NCI-H1048 (cell line): Measurements from ENCODE around the gene PTTG1IP.
"Not testable (repeated sequence)": the region's sequence is repeated elsewhere in the genome, so short reads cannot be mapped to it uniquely, and the experiment has no call there.

Experiments used
- DNase-seq: peaks from one replicate; lab custom pipeline; 2025; lab: John Stamatoyannopoulos, UW

PTTG1IP gene

DNA sequence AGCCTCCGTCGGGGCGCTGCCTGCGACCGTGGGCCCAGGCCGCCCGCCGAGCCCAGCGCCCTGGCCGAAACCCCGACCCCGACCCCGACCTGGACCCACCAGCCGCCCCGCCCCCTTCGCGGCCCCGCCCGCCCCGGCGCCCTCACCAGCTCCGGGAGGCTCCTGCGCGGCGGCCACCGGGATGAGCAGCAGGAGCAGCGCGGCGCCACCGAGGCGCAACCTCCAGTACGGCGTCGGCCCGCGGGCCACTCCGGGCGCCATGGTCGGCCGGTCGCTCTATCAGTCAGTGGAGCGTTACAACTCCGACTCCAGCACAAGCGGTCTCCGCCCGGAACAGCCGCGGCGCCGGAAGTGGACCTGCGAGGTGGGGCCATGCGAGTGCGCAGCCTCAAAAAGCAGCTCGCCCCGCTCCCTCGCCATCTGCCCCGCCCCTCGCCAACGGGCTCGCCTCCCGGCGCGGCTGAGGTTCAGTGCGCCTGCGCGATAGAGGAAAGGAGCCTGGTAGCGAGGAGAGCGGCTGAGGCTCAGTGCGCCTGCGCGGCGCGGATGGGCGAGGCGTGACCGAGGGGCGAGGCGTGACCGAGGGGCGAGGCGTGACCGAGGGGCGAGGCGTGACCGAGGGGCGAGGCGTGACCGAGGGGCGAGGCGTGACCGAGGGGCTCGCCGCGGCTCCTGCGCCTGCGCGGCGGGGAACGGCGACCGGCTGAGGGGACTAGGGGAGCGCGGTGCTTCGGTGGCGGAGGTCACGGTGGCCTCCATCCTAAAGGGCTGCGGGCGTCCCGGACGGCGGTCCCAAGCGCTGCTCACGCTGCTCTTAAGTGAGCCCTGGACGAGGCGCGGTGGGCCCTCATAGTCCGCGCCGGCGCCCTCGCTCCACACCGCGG is at the start of gene PTTG1IP:
Gene PTTG1IP (minus strand): TSS at position 335 of the 884 bp plus-strand sequence. CDS start 74 bp downstream, at position 261.
- DNase-seq = peak; percentile 96

- no peak for DNase-seq
Measured at GRCh38 chr21:44921928-44922327, 48.4 kb upstream of the PTTG1IP start.

DNA sequence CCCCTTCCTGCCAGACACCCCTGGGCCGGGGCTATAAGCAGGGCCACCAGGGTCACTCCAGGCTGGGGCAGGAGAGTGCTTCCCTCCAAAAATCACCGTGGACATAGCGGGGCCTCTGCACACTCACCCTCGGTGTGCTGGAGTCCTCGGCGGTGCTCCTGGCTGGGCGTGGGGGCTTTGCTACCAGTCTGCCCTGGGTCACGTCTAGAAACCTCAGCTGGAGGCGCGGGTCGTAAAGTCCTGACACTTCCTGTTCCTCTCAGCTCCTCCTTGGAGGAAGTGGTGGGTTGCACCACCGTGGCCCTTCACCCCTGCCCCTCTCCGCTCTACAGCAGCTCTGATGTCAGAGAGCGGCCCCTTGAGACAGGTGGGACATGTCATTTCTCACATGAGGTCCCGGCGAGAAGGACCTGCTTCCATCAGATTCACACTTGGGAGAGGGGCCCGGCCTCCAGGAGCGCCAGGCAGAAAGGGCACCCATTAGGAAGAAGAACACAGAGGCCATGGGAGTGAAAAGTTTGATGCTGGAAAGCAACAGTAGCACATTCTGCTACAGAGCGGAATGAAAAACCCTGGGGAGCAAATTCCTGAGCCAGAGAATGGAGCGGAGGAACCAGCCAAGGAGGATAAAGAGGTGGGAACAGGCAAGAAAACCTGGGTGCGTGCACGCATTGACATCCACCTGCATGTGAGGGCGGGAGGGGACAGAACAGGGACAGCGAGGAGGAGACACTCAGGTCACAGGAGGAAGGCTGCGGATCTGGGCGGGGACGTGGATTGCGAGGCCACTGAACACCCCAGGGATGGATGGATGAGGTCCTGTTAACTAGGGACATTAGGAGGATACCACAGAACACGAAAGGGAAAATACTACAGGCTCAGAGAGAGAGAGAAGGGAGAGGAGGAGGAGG is 47.5 kb upstream of the PTTG1IP start, which contains the start of gene ITGB2:
Gene ITGB2 (minus strand): TSS at position 206 of the 911 bp plus-strand sequence. CDS start 10,117 bp downstream, outside the sequence.
- no peak for DNase-seq

GRCh38 chr21:44919913-44920693 is 46.6 kb upstream of the PTTG1IP start:
- DNase-seq = no peak

DNA sequence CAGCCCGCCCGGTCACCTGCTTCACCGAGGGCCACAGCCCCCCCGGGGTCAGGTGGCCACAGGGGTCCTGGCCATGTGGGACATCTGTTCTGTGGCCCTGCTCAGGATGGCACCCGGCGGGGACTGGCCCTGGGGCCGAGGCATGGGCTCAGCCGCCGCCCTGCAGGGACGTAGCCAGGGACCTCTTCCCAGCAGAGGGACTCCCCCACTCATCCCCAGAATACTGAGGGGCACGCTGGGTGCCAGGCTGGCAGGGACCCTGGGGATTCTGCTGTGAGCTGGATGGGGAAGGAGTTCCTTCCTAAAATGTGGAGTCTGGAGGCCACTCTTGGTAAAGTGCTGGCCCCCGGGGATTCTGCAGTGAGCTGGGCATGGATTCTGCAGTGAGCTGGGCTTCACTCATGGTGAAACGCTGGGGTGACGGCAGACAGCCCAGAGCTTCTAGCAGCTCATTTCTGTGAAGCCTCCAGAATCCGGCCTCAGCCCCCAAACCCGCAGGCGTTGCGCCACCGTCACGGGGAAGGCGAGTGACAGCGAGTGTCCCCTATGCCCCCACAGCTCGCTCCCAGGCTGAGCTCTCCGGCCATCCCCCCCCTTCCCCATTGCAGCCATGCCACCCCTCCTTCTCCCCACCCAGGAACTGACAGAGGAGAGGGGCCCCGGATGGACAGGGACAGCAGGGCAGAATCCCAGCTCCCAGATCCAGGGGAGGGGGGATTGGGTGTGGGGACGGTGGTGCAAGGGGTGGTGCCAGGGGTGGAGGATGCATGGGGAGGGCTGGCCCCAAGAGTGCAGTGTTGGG is 45.8 kb upstream of the PTTG1IP start:
- DNase-seq = no peak

- no peak for DNase-seq
Measured at GRCh38 chr21:44918581-44919033, 45.1 kb upstream of the PTTG1IP start.

DNA sequence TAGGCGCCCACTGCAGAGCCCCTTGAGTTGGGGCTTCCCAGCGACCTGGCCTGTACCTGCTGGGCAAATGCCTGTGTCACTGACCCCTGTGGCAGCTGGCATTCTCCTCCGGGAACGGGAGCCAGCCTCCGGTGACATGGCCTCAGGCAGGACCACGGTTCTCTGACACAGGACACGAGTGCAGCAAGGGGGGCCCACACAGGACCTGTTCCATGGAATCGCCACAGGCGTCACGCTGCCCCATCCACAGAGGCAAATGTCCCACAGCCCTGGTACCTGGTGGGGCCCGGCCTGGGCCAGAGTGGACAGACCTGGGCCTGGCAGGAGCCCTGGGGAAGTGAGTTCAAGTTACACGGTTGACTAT is 44.6 kb upstream of the PTTG1IP start:
- DNase-seq = no peak

GRCh38 chr21:44917446-44918106 is 44.1 kb upstream of the PTTG1IP start:
- DNase-seq = no peak

DNA sequence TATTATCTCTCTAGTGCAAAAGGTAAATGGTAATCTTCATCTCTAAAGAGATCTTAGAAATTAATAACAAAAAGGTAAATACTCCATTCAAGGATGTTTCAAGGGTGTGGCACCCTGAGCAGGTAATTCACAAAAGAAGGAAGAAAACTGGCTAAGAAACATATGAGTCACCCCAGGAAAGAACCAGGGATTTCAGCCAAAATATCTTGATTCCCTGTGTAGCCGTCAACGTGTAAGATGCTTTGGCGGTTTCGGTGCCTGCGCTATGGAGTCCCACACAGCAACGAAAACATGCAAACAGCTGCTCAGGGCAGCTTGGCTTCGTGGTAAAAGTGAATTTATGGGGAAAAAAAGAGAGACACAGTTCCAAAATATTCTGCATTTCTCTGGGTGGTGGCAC is 43.5 kb upstream of the PTTG1IP start:
- DNase-seq = no peak

DNA sequence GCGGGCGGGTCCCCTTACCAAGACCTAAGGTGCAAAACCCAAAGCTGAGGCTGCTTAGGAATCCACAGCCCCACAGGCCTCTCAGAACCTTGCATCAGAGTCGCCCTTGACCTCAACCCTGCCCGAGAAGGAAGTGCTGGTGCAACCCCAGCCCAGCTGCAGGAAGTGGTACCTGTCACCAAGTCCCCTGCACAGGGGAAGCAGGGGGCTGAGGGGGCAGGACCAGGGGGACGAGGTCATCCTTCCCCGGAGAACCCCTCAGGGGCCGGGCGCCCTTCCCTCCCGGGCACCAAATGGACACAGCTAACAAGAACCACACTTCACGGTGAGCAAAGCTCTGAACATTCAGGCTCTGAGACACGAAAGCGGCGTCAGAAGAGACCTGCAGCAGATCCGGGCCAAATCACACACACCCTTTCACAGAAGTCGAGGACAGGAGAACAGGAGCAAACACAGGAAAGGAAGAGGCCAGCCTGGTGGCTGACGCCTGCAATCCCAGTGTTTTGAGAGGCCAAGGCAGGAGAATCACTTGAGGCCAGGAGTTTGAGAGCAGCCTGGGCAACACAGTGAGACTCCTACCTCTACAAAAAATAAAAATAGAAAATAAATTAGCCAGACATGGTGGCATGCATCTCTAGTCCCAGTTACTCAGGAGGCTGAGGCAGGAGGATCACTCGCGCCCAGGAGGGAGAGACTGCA is 40.8 kb upstream of the PTTG1IP start:
- DNase-seq = no peak

GRCh38 chr21:44913425-44914175 is 40.1 kb upstream of the PTTG1IP start:
- no peak for DNase-seq

DNA sequence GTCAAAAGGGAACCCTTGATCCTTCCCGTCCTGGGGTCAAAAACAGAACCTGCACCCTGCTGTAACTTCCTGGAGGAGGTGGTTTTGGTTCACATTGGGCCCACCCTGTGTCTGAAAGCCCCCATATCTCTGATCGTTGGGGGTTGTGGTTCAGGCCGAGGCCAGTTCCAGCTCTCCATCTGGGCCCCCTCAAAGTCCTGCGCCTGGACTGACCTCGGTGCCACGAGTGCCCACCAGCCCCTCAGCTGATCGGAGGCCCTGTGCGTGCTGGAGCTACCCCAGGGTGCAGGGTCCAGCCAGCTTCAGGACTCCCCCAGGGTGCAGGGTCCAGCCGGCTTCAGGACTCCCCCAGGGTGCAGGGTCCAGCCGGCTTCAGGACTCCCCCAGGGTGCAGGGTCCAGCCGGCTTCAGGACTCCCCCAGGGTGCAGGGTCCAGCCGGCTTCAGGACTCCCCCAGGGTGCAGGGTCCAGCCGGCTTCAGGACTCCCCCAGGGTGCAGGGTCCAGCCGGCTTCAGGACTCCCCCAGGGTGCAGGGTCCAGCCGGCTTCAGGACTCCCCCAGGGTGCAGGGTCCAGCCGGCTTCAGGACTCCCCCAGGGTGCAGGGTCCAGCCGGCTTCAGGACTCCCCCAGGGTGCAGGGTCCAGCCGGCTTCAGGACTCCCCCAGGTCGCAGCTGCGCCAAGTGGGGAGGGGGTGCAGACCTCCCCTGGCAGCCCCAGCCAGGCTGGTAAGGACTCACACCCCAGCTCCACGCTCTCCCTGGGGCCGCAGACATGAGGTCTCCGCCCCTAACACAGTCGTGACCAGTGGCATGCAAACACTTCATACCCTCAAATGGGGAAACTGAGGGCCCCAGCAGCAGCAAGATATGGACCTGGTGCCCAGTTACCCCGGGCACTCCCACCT is 39.3 kb upstream of the PTTG1IP start:
- DNase-seq = not testable (repeated sequence)

- no peak for DNase-seq
Measured at GRCh38 chr21:44912158-44912473, 38.6 kb upstream of the PTTG1IP start.

DNA sequence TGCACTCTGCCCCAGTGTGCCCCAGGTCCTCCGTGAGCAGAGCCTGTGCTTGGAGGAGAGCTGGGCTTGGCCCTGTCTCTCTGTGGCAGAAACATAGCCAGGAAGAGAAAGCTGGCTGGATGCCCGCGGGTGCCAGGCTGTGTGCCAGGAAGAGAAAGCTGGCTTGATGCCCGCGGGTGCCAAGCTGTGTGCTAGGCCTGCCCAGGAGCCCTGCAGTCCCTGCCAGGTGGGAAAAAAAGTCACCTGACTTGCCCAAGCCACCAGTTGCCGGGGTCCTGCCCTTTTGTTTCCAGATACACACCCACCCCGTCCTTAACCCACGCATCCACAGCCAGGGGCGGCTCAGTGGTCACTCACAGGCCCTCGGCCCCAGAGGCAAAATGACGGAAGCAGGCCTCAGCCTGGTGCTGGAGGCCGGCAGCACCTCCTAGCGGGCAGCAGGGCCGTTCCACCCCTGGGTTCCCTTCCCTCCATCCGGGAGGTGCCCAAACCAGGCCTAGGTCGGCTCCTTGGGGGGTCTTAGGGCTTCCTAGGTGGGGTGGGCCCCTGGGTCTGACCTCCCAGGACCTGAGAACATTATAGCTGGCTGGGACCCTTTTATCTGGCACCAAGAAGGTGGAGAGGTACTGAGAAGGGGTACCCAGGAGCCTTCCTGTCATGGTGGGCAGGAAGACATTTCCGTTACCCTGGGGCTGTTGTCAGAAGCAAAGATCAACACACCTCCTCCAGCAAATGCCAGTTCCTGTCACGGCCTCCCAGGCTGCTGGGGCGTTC is 38.1 kb upstream of the PTTG1IP start:
- no peak for DNase-seq

- DNase-seq = no peak
Measured at GRCh38 chr21:44911068-44911383, 37.5 kb upstream of the PTTG1IP start.

DNA sequence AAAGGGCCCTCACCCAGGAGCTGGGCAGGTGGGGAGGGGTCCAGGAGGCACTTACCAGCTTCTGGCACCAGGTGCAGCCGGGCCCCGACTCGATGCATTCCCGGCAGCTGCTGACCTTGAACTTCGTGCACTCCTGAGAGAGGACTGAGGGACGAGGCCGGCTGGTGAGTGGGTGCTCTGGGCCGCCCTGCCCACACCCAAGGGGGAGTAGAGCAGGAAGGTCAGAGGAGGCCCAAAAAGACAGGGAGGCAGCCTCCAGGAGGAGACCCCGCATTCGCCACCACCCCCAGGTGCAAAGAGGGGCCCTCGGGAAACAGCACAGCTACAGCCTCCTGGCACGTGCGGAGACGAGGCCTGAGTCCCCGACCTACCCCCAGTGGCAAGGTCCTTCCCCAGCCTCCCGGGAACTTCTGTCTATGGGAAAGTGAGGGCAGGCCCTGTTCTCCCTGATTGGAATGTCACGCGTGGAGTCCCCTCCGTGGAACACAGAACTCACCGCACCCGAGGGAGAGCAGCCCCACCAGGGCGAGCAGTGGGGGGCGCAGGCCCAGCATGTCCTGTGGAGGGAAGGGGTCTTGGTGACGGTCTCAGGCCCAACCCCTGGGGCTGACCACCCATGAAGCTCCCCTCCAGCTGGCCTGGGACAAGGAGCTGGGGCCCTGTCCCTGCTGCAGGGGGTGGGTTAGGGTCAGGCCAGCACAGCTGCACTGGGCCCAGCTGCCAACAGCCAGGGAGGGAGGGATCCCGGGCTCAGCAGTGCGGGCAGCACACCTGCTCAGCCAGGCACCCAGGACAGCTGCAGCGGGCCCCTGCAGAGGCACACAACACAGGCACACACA is 37.0 kb upstream of the PTTG1IP start:
- no peak for DNase-seq

DNA sequence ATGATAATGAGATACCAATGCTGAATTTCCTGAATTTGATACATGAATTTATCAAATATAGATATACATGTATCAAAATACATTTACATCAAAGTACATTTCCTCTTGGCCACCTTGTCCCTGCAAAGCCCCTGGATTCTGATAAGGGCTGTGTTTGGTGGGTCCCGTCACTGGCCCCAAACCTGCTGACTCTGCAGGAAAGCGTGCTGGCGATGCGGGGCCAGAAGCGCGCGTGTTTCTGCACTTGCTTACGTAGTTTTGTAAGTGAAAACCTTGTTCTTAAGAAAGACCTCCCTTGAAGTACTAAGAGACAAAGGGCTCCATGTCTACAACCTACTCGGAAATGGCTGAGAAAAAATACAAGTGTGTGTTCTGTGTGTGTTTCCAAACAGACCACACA is 36.2 kb upstream of the PTTG1IP start:
- DNase-seq = no peak
